ENCODE results near the gene MED9.

GRCh38 chr17:17446666-17447155, 30.1 kb upstream of the MED9 start:
- TF ChIP-seq, protein P1, sequence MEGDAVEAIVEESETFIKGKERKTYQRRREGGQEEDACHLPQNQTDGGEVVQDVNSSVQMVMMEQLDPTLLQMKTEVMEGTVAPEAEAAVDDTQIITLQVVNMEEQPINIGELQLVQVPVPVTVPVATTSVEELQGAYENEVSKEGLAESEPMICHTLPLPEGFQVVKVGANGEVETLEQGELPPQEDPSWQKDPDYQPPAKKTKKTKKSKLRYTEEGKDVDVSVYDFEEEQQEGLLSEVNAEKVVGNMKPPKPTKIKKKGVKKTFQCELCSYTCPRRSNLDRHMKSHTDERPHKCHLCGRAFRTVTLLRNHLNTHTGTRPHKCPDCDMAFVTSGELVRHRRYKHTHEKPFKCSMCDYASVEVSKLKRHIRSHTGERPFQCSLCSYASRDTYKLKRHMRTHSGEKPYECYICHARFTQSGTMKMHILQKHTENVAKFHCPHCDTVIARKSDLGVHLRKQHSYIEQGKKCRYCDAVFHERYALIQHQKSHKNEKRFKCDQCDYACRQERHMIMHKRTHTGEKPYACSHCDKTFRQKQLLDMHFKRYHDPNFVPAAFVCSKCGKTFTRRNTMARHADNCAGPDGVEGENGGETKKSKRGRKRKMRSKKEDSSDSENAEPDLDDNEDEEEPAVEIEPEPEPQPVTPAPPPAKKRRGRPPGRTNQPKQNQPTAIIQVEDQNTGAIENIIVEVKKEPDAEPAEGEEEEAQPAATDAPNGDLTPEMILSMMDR (IDR thresholded peaks at IDR 0.05), result no peak
- no peak for TF ChIP-seq ZFX (IDR thresholded peaks at IDR 0.05; ENCODE audit: borderline replicate concordance)
